Measurements from ENCODE around the gene TANGO6. TPM values are rescaled to one million over a fixed set of nuclear protein-coding genes. Genes with fewer than 3 reads are reported as not detected.

Gene TANGO6
- total and polyA plus RNA-seq, 10 of the 15 experiments (the other 5 are each of a cell fraction or from before 2014, with no cell fraction given): 1.1 to 20.6 (median 11.0) TPM

DNA sequence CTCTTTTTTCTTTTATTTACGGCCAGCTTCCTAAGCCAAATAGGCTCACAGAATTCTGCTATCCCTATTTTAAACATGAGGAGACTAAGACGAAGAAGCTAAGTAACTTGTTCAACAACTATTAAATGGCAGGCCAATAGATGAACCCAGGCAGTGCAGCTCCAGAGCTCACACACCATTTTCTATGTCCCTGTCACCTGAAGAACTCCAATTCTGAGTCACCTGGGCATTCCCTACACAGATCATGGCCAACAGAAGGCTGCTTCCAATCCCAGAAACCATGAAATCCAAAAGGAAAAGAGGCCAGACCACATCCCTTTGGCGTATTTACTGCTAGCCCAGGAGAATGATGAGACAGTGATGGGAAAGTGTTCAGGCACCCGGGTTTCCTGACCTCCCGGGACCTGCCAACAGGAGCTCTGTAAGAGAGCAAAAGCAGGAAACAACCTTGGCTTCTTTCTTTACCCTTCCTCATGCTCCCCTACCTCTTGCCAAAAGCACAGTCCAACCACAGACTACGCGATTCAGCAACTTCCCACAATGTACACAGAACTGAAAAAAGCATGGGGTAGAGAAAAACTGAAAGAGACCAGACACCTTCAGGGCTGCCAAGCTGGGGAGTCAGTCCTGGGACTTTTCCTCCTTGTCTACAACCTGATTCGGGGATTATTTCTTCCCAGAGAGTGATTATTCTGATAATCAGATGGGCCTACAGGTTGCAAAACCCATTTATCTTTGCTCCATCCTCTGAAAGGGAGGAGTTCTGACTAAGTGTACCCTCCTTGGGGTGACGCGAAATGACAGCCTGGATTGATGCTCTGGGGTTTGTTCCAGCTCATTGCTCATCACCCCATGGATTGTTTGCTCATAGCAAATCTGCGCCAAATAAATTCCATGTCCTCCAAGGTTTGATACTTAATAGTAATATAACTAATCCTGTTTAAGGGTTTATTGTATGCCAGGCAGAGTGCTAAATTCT is 214.4 kb downstream of the TANGO6 start (continued):
- TF ChIP-seq E4F1 (IDR thresholded peaks at IDR 0.05; ENCODE audit: borderline replicate concordance, partially characterized antibody) (no peak), RB1 (IDR thresholded peaks at IDR 0.05; ENCODE audit: borderline replicate concordance) (no peak), NFIC (IDR thresholded peaks at IDR 0.05; ENCODE audit: low read depth, low read length) (0 out of 2 replicates have a peak, but pooled peaks have one; percentile 46), JUNB (IDR thresholded peaks at IDR 0.05) (peak; percentile 83), CTCF (IDR thresholded peaks at IDR 0.05 in 2 of 3, conservative IDR thresholded peaks at IDR 0.05 in 1 of 3; ENCODE audit: control insufficient read depth in 2 of 3, extremely low read depth in 1 of 3, insufficient read depth in 1 of 3, low read depth in 3 of 3, low read length in 3 of 3) (no peak), DPF2 (IDR thresholded peaks at IDR 0.05) (peak; percentile 57; the same call in 1 of the 2 replicates), TAF1 (IDR thresholded peaks at IDR 0.05; ENCODE audit: borderline replicate concordance, low read depth, low read length) (peak; percentile 43; the same call in 1 of the 2 replicates), YBX1 (IDR thresholded peaks at IDR 0.05) (no peak), EED (IDR thresholded peaks at IDR 0.05; ENCODE audit: low read depth) (peak; percentile 82), MTA2 (IDR thresholded peaks at IDR 0.05; ENCODE audit: low read depth) (no peak), NFYB (IDR thresholded peaks at IDR 0.05; ENCODE audit: insufficient read depth, low read depth, low read length) (no peak), RAD51 (IDR thresholded peaks at IDR 0.05) (no peak), MXI1 (IDR thresholded peaks at IDR 0.05; ENCODE audit: low read depth, low read length) (no peak), RELB (IDR thresholded peaks at IDR 0.05; ENCODE audit: low read depth) (peak; percentile 57), ETV6 (conservative IDR thresholded peaks at IDR 0.05 in 1 of 2, IDR thresholded peaks at IDR 0.05 in 1 of 2; ENCODE audit: borderline replicate concordance in 1 of 2, low read depth in 1 of 2) (no peak), POLR2AphosphoS2 (IDR thresholded peaks at IDR 0.05; ENCODE audit: low read depth, low read length) (no peak), IRF4 (IDR thresholded peaks at IDR 0.05; ENCODE audit: low read depth, low read length) (0 out of 2 replicates have a peak, but pooled peaks have one; percentile 46), MAX (IDR thresholded peaks at IDR 0.05; ENCODE audit: low read depth, low read length) (no peak), USF2 (IDR thresholded peaks at IDR 0.05; ENCODE audit: borderline replicate concordance, low read depth, low read length) (no peak)
